ENCODE data around the gene DAPL1.
"Not testable (repeated sequence)": the region's sequence is repeated elsewhere in the genome, so short reads cannot be mapped to it uniquely, and the experiment has no call there.

DAPL1 gene

GRCh38 chr2:158847526-158847925 is 52.4 kb downstream of the DAPL1 start:
- H3K9me3 ChIP-seq; DNase-seq (ENCODE audit: low spot score in 2 of 2); in situ Hi-C loops (cut with MboI; ENCODE audit: low sequenced_read_pairs); H3K36me3 ChIP-seq (replicated peaks); H3K27me3 ChIP-seq (ENCODE audit: low read depth); H3K4me3 ChIP-seq: not testable (repeated sequence)
- peaks cover 20% of the 10 kb centered on the region for H3K4me1 ChIP-seq

- DNase-seq (ENCODE audit: low spot score in 2 of 2); H3K9me3 ChIP-seq; H3K4me3 ChIP-seq; H3K27me3 ChIP-seq (ENCODE audit: low read depth); in situ Hi-C loops (cut with MboI; ENCODE audit: low sequenced_read_pairs); H3K36me3 ChIP-seq (replicated peaks): not testable (repeated sequence)
- H3K4me1 ChIP-seq = peaks cover 20% of the 10 kb centered on the region
Observed at GRCh38 chr2:158848031-158848970, 53.2 kb downstream of the DAPL1 start.

- in situ Hi-C loops (cut with MboI; ENCODE audit: low sequenced_read_pairs); H3K9me3 ChIP-seq; DNase-seq (ENCODE audit: low spot score in 2 of 2); H3K36me3 ChIP-seq (replicated peaks); H3K27me3 ChIP-seq (ENCODE audit: low read depth); H3K4me1 ChIP-seq; H3K4me3 ChIP-seq: not testable (repeated sequence)
Observed at GRCh38 chr2:158860179-158860578, 65.1 kb downstream of the DAPL1 start.

- in situ Hi-C loops (cut with MboI; ENCODE audit: low sequenced_read_pairs); H3K4me1 ChIP-seq: not testable (repeated sequence)
Observed at GRCh38 chr2:158861626-158862025, 66.5 kb downstream of the DAPL1 start.

GRCh38 chr2:158865469-158865868 is 70.4 kb downstream of the DAPL1 start:
- in situ Hi-C loops (cut with MboI; ENCODE audit: low sequenced_read_pairs); H3K9me3 ChIP-seq; H3K36me3 ChIP-seq (replicated peaks); H3K4me1 ChIP-seq; H3K27me3 ChIP-seq (ENCODE audit: low read depth); H3K4me3 ChIP-seq; DNase-seq (ENCODE audit: low spot score in 2 of 2): not testable (repeated sequence)

More at GRCh38 chr2:158861626-158862025, 66.5 kb downstream of the DAPL1 start:
- not testable (repeated sequence) for DNase-seq (ENCODE audit: low spot score in 2 of 2); H3K27me3 ChIP-seq (ENCODE audit: low read depth); H3K9me3 ChIP-seq; H3K36me3 ChIP-seq (replicated peaks); H3K4me3 ChIP-seq

Measured in HAP-1 (cell line).